GM15510 (cell line): ENCODE measurements around the gene C20orf144.

Experiments
- POLR2A ChIP-seq: IDR thresholded peaks from 3 replicates; pipeline ENCODE4 v1.6.1; 2011; ENCODE audit warnings: borderline replicate concordance; ENCODE audit not compliant: insufficient read length; ENCODE audit errors: extremely low read depth

C20orf144 gene

DNA sequence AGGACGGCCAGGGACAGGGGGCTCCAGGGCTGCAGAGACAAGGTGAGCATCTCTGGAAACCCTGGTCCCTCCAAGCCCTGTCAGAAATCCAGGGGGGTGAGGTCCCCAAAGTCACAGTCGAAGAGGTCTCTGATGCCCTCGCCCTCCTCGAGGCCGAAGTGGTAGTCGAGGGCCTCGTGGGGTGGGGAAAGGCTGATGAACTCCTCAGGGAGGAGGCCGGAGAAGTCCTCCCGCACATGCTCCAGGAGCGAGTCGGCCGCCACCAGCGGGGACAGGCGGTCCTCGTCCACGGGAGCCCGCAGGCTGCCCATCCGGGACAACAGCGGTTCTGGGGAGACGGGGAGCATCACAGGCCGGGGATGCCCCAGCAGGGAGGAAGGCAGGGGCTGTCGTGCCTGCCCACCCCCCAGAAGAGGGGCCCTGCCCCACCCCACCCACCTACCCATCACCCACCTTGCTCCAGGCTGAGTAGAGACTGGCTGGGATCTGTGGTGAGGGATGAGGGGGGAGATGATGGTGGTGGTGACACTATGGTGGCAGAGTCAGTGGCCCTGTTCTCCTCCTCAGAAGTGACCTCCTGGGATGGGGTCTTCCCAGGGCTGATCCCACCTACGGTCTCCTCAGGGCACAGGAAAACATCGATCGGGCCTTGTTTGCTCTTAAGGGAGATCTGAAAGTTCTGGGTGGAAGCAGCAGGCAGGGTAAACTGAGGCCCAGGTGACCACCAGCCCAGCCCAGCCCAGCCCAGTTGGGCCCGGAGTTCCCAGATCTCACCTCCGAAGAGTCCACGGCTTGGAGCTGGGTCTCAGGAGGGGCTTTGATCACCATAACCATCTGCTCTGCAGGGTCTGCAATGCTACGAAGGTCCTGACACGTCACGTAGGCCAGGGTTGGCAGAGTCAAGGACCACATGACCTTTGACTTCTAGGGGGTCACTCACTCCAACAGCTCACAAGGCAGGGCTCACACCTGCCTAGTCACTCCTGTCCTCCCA lies 14.8 kb downstream of the C20orf144 start:
- TF ChIP-seq POLR2A, result no peak

DNA sequence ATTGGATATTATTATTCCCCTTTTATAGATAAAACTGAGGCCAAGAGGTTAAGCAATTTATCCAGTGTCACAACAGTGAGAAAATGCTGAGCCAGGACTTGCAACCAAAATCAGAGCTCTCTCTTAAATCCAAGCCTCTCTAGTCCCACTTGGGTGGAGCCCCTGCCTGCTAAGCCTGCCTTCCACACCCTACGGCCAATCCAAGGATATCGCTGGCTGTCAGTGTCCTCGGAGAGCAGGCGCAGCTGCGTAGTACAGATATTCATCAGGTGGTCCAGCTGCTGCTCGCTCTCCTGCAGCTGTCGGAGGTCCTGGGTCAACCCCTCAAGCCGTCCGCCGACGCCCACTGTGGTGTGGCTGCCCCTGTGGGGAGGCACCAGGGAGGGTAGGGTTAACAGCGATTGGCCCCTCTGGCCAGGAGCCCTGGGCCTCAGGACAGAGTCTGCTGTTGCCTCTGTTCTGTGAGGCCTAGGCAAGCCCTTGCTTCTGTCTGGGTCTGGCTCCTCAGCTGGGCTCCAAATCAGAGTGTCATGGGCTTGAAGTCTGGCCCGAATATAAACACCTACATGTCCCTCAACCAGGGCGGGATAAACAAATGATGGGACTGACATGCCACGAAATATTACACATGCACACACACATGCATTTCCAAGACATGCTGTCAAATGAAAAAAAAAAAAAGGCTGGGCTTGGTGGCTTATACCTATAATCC lies 16.0 kb downstream of the C20orf144 start:
- TF ChIP-seq POLR2A, result no peak

DNA sequence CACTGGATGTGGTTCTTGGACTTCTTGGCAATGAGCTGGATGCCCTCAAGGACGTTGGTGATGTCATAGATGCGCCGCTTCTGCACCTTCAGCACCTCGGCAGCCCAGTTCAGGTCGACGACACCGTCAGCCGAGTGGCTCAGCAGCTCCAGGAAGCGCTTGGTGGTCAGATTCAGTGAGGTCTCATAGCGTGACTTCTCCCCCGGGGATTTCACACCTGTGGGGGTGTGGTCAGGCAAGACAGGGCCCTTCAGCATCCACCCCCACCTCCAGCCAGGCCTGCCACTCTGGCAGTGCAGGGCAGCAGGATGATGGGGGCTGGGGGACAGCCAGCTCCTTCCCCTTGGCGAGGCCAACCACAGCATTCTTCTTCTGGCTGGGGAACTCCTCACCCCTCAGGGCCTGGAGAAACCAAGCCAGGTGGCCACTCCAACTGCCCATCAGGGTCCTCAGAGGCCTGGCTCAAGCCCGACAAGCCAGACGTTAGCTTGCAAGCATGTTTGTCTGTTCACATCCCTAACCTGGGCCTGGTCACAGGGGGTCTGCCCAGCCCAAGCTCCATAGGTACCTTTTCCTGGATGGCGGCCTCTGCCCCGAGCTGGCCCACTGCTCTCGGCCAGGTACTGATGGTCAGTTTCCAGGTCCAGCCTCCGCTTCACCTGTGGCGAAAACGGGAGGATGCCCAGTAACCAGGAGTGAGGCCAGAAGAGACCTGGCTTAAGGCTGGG lies 17.8 kb downstream of the C20orf144 start:
- no peak for TF ChIP-seq POLR2A

DNA sequence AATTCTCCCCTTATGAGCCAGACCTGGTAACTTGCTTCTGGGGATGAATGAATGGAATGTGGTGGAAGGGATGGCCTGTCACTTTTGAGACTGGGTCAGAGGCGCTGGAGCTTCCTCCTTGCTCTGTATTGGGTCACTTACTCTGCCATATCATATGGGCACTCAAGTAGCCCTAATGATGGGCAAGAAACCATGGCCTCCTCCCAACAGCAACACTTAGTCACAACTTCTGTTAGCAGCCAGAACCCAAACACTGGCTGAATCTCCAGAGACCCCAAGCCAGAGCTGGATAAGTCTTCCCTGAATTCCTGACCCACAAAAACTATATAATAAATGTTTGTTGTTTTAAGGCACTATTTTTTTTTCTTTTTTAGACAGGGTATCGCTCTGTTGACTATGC lies 18.6 kb downstream of the C20orf144 start:
- TF ChIP-seq POLR2A, result no peak

DNA sequence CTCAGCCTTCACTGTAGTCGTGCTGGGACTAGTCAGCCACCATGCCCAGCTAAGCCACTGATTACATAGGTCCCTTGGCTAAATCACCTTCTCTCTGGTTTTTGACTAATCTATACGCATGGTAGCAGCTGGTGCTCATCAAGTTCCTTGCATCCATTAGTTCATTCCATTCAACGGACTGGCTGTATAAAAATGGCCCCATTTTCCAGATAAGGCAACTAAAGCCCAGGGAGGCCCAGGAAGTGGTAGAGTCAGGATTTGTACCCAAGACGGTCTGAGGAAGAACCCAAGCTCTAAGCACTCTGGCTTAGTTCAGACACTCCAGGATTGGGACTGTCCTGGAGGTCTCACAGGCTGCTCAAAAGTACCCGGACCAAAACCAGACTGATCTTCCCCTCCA lies 19.2 kb downstream of the C20orf144 start:
- no peak for TF ChIP-seq POLR2A

DNA sequence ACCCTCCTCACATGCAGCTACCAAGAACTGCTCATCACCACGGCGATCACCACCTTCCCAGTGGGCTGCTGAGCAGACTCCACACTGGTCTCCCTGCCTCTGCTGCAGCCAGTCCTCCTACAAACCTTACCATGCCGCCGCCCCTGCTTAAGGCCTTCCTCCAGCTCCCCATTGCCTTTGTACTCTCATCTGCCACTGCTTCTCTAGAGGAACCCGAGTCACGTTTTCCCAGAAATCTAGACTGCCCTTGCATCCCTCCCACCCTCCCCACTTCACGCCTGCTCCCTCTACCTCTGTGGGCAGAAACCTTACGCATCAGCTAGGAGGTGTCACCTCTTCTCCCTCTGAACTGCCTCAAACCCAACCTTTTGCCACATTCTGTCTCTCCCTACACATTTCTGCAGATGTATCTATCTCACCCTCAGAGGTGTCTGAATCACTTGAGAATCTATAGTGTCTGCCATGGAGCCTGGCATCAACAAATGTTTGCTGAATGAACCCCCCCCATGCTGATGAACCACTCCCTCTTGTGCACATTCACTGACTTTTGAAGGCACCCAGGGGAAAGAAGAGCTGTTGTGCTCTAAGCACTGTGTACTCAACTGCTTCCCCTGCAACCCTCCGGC lies 19.7 kb downstream of the C20orf144 start:
- TF ChIP-seq POLR2A, result no peak

DNA sequence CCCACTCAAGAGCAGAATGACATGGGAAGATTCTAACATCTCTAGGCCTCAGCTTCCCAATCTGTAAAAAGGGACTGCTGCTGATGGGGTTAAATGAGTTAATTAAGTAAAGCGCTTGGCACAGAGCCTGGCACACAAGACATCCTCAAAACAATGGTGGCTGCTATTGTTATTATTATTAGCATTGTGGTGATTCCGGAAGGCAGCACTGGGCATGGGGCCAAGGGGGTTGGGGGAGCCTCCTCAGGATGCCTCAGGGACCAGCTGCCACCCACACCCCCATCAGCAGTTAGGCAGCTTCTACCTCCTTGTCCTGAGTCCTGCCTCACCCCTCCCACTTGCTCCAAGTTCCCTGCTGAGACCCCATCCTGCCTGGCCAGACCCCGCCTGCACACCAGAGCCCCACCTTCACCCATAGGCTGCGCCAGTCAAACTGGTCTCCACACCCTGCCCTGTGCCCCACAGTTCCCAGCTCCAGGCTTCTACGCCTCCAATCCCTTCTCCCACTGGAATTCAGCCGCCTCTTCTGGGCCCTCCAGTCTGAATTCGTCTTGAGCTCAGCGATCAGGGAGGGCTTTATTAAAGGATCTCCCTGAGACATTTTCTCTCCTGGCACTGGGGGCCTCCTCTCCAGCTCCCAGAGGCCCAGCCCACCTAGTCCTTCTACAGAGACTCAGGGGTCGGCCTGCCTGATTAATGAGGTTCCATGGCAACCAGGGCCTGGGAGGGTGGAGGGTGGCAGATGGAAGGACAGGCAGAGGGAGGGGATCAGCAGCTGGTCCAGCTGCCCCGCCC lies 22.6 kb downstream of the C20orf144 start:
- no peak for TF ChIP-seq POLR2A

DNA sequence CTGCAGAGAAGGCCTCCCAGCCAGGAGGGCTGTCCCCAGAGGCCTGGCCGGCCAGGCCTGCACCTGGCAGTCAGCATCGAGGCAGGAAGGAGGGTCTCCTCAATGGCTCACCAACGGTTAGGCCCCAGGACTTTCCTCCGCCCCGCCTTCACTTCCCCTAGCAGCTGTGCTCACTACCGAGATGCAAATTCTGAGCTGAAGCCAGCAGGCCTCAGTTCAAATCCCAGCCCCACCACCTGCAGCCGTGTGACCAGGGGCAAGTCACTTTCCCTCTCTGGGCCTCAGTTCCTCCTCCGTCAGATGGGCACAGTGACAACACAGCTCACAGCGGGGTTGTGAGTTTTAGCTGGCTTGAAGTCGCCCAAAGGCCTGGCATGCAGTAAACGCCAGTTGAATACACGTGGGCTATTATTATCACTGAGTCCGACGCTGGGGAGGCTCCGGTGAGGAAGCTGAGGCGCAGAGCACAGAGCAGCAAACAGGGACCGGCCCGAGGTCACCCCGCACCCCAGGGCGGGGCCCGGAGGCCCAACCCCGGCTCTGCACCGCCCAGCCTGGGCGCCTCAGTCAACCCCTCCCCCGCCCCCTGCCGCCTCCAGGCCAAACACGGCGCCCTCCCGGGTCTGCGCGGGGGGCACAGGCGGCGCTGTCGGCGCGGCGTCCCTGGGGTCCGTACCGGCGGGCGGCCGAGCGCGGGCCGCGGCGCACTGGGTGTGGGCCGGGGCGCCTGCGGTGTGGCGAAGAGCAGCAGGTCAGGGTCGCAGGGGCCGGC lies 23.4 kb downstream of the C20orf144 start:
- TF ChIP-seq POLR2A, result no peak

DNA sequence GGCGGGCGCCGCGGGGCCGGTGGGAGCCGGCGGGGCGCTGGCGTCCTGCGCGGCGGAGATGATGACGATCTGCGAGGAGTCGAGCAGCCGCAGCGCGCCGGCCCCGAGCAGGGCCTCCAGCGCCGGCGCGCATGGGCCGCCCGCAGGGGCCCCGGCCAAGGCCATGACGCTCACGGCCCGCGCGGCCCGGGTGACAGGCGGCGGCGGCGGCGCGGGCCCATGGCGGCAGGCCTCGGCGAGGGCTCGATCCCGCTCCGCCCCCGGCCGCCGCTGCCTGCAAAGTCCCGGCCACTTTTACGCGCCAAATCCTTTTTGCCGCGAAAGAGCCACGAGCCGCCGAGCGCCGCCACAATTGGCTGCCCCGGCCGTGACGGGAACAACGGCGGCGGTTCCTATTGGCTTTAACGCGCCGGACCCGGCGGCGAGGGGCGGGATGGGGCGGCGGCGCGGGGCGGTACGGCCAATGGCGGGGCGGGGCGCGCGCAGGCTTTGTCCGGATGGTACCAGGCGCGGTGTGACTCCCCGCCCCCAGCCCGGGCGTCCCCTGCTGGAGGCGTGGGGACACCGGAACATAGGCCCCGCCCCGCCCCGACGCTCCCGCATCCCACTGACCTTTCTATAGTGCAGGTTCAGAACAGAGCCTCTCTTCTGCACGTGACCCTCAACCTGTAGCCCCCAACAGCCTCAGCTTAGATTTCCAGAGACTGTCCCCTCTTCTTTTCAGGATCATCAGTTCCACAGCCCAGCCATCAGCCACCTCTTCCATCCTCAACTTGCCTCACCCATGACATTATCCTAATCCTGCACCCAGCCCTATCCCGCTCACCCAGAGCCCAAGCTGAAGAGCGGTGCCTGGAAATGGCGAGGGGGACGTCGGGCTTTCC lies 24.2 kb downstream of the C20orf144 start, which contains the start of gene E2F1:
Gene E2F1, minus strand, starts transcription at position 286 of the 884 bp plus-strand sequence. Its CDS starts 121 bp downstream, at position 165.
- peak; percentile 51 for TF ChIP-seq POLR2A

DNA sequence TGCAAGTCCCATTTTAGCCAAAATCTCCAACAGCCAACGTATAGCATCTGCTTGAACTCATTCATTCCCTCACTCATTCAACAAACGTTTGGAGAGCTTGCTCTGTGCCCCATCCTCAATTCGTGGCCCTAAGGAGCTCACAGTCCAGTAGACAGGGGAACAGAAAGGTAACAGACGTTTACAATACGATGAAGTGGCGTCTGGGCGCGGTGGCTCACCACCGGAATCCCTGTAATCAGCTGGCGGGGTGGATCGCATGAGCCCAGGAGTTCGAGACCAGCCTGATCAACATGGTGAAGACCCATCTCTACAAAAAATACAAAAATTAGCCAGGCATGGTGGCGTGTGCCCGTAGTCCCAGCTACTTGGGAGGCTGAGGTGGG lies 24.8 kb downstream of the C20orf144 start:
- no peak for TF ChIP-seq POLR2A

DNA sequence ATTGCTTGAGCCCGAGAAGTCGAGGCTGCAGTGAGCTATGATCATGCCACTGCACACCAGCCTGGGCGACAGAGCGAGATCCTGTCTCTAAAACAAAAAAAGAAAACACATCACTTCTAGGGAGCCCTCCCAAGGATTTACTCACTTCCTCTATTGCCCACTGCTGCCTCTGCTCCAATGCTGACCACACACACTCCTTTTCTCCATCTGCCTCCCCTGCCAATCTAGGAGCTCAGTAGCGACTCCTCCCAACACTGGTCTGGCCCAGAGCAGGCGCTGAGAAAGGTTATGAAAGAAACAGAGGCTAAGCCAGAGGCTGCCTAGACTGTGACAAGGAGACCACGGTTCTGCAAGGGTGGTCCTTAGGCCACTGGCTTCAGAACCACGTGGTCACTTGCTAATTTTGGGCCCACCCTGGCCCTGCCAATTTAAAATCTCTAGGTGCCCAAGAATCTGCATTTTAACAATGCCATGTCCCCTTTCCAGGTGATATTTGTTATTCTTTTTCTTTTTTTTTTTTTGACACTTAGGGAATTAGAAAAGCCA lies 25.3 kb downstream of the C20orf144 start:
- TF ChIP-seq POLR2A, result no peak
